Measurements from ENCODE around the gene PARP3.

Gene PARP3

DNA sequence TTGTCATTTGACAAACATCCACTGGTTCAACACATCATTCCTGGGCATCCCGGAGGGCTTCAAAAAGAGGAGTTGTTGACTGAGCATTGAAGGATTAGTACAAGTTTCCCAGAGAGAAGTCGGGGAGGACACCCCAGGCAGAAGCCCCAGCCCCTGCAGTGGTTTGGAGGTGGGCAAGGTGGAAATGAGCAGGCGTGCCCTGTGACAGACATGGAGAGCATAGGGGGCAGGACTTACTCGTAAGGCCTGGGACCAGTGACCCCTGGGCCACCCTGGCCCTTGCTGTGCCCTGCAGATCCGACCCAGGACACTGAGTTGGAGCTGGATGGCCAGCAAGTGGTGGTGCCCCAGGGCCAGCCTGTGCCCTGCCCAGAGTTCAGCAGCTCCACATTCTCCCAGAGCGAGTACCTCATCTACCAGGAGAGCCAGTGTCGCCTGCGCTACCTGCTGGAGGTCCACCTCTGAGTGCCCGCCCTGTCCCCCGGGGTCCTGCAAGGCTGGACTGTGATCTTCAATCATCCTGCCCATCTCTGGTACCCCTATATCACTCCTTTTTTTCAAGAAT is 5.9 kb downstream of the PARP3 start:
- no peak for DNase-seq (ENCODE audit: low read depth, low spot score)

- DNase-seq (ENCODE audit: low read depth, low spot score), result no peak
These were observed 7.0 kb downstream of the PARP3 start for GRCh38 chr3:51949121-51949520.

DNA sequence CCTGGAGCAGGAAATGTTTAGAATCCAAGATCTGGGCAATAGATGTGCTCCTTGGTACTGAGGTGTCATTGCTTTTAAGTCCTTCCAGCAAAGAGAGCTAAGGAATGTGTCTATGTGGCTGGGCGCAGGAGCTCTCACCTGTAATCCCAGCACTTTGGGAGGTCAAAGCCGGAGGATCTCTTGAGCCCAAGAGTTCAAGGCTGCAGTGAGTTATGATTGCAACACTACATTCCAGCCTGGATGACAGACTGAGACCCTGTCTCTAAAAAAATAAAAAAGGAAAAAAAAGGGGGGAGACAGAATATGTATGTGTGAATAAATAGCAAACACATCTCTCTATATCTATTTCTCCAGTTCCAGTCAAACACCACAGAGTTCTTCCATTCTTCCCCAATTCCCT is 8.7 kb downstream of the PARP3 start:
- DNase-seq (ENCODE audit: low read depth, low spot score), result no peak

DNA sequence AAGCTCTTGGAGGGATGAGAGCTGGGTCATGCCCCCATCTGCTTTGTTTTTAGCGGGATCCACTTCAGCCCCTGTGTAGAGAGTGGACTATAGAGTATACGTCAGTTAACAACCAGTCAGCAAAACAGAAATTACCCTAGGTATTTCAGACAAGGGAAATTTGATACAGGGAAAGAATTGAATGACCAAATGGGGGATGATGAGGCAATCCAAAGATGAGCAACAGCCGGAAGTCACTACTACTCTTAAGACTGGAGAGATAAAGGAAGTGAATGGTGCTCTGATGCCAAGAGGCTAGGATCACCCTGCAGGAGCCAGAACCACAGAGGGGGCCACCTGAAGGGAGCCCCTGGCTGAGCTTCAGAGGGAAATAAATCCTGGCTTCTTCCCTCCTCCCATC is 11.3 kb downstream of the PARP3 start:
- DNase-seq (ENCODE audit: low read depth, low spot score), result no peak

GRCh38 chr3:51954105-51954504 is 11.9 kb downstream of the PARP3 start:
- no peak for DNase-seq (ENCODE audit: low read depth, low spot score)

DNA sequence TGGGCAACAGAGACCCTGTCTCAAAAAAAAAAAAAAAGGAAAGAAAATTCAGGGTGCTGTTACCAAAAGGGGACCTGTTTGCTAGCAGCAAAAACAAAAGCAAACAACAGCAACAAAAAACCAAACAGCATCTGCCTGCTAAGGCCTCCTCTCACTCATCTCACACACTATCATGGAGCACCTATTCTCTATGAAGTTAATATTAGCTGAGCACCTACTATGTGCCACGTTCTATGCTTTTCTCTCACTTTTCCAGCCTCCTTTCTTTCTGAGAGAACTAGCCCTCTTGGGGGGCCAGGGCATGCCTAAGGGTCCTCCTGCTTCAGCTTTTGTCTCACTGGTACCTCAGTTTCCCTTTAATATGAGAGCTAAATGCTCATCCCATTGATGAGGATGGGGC is 12.6 kb downstream of the PARP3 start:
- DNase-seq (ENCODE audit: low read depth, low spot score), result no peak

- DNase-seq (ENCODE audit: low read depth, low spot score), result no peak
These were observed 13.2 kb downstream of the PARP3 start, which contains the start of gene GPR62 for GRCh38 chr3:51955175-51955892. Gene GPR62, plus strand, starts transcription at chr3:51955381. Its CDS starts 272 bp downstream, at chr3:51955653.

DNA sequence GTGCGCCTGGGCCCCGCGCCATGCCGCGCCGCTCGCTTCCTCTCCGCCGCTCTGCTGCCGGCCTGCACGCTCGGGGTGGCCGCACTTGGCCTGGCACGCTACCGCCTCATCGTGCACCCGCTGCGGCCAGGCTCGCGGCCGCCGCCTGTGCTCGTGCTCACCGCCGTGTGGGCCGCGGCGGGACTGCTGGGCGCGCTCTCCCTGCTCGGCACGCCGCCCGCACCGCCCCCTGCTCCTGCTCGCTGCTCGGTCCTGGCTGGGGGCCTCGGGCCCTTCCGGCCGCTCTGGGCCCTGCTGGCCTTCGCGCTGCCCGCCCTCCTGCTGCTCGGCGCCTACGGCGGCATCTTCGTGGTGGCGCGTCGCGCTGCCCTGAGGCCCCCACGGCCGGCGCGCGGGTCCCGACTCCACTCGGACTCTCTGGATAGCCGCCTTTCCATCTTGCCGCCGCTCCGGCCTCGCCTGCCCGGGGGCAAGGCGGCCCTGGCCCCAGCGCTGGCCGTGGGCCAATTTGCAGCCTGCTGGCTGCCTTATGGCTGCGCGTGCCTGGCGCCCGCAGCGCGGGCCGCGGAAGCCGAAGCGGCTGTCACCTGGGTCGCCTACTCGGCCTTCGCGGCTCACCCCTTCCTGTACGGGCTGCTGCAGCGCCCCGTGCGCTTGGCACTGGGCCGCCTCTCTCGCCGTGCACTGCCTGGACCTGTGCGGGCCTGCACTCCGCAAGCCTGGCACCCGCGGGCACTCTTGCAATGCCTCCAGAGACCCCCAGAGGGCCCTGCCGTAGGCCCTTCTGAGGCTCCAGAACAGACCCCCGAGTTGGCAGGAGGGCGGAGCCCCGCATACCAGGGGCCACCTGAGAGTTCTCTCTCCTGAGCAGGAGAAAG is 14.0 kb downstream of the PARP3 start:
- DNase-seq (ENCODE audit: low read depth, low spot score), result no peak

GRCh38 chr3:51957520-51958205 is 15.5 kb downstream of the PARP3 start:
- DNase-seq (ENCODE audit: low read depth, low spot score), result no peak

DNA sequence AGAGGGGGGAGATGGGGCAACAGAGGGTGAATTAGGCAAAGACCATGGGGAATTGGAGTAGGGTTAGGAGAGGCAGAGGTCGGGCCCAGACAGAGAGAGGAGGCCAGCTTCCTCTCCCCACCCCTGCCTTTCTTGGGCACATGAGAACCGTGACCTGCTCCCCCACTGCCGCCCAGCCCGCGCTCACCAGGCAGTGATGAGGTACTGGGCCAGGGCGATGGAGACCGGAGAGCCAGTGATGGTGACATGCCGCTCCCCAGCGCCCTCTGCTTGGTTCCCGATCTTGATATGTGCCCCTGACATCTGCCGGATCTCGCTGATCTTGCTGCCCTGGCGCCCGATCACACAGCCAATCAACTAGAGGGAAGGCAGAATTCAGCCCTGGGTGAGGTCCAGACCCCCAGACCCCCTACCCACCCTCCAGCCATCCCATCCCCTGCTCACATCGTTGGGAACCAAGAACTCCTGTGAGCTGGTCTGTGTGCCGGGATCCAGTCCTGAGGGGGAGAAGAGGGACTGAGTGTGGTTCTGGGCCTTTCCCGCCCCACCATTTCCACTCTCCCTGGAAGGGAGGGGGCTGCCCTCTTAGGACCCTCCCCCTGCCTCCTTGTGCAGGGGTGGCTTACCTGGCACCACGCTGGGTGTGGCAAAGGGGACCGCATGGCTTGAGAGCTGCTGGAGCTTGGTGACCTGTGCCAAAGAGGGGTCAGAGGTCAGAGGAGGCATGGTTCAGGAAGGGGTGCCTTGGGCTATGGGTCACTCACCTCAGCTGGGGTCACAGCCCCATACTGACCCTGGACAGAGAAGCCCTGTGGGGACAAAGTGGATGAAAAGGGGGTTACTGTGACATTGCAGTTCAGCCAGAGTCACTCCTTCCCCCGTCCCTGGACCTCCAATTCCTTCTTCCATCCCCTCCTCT is 16.7 kb downstream of the PARP3 start:
- DNase-seq (ENCODE audit: low read depth, low spot score), result no peak

GRCh38 chr3:51959651-51960050 is 17.5 kb downstream of the PARP3 start:
- no peak for DNase-seq (ENCODE audit: low read depth, low spot score)

DNA sequence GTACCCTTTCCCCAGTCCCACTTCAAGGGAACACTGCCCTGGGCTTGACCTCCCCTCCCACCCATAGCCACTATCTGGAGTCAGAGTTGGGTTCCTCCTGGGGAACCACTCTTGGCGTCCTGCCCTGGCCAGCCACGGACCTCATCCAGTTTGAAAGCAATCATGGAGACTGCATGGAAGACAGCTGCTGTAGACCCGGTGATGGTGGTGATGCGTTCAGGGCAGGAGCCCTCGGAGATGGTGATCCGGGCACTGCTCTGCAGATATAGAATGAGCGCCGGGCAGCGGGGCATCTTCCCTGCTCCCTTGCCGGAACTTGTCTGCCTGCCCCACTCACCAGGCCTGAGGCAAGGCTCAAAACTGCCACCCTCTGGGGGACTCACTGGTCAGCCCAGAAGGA is 18.2 kb downstream of the PARP3 start:
- no peak for DNase-seq (ENCODE audit: low read depth, low spot score)

GRCh38 chr3:51961011-51961410 is 18.8 kb downstream of the PARP3 start:
- no peak for DNase-seq (ENCODE audit: low read depth, low spot score)

DNA sequence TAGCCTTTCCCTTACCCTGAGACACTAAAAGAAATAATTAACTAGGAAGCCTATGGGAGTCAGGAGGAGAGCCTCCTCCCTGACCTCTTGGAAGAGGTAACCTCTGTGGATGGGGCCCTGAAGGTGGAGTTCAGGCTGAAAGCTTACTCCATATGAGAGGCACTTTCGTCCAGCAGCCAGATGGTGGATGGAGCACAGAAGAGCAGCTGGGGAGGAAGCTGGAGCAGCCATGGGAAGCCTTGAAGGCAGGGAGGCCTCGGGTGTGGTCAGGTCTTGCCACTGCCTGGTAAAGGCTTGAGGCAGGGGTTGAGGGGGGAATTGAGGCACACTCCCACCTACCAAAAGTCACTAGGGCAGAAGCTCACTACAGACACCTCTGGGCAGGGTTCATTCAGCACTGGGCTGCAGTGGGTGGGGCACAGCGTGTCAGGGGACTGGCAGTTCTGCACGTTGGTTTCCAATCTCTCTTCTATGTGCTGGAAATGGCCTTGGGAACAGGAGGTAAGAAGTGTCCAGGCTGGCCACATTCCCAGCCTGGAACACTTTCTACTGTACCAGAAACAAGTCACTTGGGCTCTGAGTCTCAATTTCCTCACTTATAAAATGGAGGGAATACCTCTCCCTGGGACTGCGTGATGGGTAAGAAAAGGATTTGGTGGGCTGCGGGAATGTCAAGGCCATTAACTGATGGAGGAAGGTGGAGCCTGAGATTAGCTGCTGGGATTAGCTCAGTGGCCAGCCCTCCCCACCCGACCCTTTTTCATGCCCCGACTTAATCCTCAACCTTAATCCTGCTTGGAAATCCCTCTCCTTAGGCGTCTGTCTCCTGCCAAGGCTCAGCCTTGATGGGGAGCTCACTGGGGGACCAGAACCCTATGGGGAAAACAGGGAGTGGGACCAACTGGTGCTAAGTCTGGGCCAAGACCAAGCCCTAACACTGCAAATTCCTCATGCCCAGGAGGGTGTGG is 19.7 kb downstream of the PARP3 start:
- DNase-seq (ENCODE audit: low read depth, low spot score), result no peak

GRCh38 chr3:51962854-51963530 is 20.8 kb downstream of the PARP3 start:
- no peak for DNase-seq (ENCODE audit: low read depth, low spot score)

DNA sequence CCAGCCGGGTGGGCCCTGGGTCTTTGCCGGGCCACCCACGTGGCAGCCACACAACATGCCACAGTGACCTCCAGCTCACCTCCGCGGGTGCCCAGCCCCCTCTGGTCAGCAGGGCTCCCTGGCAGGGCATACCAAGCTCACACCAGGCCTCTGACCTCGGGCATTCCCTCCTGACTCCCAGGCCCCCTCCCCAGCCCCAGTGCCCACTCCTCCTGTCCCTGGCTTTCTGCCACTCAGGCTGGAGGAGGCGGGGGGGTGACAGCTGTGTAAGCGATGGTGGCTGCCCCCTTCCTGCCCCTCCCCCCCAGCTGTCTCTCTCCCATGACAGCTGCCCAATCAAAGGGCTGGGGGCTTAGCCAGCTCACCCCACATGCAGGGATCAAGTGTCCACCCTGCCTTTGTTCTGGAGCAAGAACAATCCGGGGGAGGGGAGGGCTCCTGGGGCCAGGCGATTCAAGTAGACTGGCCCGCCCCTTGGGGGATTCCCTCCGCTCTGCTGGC is 21.8 kb downstream of the PARP3 start:
- no peak for DNase-seq (ENCODE audit: low read depth, low spot score)

DNA sequence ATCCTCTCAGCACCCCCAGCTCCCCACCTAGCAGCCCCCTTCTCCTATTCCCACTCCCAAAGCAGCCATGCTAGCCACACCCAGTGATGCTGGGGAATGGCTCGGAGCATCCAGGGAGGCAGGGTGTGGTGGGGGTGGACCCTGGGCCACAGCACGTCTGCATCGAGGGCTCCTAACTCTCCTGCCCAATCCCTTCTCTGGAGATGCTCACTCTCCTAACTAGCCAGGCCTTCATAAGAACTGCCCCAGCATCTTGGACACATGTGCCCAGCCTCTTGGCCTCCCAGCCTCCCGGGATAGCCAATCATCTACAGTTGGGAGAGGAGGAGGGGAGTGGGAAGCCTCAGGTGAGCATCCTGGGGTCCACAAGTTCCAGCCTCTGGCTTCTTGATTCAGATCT is 22.4 kb downstream of the PARP3 start:
- no peak for DNase-seq (ENCODE audit: low read depth, low spot score)

DNA sequence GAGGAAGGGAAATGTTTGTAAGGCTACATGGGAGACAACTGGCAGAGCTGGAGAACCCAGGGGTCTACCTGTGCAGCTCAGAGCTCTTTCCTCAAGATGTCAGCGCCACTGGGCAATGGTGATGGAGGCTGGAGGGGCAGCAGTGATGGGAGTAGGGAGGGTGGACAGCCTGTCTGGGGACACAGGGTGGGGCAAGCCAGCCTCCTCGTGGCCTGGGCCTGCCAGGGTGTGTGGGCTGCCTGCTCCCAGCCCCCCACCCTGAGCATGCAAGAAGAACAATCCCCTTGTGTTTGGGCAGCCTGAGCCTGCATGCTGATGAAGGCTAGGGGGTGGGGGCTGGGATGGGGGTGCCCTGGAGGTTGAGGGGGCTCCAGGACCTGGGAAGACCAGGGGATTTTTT is 23.9 kb downstream of the PARP3 start:
- DNase-seq (ENCODE audit: low read depth, low spot score), result no peak

DNA sequence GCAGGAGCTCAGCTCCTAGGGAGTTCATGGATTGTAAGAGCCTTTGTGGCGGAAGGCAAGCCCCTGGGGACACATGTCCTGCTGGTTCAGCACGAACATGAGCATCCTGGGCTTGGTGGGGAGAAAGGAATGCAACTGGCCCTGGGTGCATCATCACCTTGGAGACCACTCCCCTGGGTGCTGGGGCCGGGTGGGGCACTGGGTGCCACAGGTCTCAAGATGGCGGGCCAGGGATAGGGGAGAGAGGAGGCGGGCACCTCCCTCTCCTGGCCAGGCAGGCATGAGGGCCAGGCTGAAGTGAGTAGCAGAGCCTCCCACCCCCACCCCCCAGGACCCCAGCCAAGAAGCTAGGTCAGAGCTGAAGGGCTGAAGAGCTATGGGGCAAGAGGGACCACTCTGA is 24.3 kb downstream of the PARP3 start:
- DNase-seq (ENCODE audit: low read depth, low spot score), result no peak

All from iPS DF 19.7 (cell line).